CD4-positive, alpha-beta T cell treated with Interleukin-6 for 4 hours (primary cell): ENCODE measurements around the gene DPP10.

Experiments used
- DNase-seq: peaks from one replicate; pipeline ENCODE4 v3.0.0-alpha.2; 2020; ENCODE audit warnings: mixed read lengths

DPP10 gene

DNA sequence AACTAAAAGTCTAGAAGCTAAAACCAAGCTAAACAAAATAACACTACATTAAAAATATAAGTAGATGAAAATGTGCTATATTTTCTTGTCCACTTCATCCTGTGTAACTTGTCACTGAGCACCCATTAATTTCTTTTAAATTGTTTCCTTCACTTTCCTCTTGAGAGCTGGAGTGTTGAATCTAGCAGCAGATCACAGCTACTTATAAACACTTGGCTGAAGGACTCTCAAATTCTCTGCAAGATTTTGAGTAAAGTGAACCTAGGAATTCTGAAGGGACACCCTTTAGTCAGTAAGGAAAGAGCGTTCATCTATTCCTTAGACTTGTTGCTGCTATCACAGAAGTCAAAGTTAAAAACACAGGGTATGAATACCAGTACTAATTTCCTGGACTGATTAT, 1163.9 kb downstream of the DPP10 start:
- no peak for DNase-seq

DNA sequence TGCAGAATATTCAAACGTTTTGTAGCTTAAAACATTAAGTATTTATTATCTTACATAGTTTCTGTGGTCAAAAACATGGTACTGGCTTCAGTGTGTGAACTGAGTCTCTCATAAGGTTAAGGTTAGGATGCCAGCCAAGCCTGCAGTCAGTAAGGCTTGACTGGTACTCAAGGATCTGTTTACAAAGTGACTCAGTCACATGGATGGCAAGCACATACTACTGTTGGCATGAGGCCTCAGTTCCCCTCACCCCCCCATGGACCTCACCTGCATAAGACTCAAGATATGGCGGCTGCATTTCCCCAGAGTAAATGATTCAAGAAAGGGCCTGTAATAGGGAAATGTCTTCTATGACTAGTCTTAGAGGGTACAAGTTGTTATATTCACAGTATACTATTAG, 1167.5 kb downstream of the DPP10 start:
- DNase-seq, result no peak

DNA sequence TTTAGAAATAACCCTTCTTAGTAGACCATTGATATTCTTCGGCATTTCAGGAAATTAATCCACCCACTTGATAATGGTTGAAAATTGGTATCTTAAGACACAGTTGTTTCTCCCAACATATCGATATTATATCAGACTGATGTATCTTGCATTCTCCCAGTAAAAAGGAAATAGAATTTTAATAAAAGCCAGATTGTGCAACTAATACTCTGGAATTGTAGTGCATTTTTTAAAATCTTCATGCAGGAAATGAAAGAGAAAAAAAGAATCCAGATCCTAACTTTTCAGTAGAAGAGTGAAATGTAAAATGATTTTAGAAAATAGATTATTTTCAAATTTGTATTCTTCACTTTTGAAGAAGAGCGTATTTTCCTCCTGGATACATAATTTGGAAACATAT, 1168.4 kb downstream of the DPP10 start:
- DNase-seq, result no peak

DNA sequence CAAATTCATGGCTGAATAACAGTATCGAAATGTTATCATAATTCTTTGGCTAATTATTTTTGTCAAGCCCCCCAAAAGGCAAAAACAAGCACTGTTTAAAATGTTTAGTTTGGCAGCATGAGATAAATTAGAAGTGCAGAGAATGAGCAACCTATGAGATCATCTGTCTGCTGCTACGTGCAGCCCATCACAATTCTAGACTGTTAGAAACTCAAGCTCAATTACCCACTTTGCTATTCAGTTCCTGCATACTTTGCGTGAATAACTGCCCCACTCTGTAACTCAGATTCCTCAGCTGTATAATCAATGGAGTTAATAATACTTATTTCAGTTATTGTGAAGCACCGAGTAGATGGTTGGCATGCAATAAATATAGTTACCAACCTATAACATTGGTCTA, 1181.9 kb downstream of the DPP10 start:
- no peak for DNase-seq

DNA sequence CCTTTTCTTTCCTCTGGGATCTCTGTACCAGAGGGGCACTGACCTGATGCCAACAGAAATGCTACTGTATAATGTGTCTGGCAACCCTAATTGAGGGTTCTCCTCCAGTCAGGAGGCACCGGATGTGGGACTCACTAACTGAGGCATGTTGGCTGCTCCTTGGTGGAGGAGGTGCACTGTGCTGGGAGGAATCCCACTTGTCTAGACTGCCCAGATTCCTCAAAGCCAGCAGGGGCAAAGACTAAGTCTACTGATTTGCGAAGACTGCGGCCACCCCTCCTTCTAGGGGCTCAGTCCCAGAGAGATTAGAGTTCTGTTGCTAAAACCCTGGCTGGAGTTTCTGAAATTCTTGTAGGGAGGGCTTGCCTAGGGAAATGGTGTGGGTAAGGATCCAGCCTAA, 1192.1 kb downstream of the DPP10 start:
- no peak for DNase-seq

DNA sequence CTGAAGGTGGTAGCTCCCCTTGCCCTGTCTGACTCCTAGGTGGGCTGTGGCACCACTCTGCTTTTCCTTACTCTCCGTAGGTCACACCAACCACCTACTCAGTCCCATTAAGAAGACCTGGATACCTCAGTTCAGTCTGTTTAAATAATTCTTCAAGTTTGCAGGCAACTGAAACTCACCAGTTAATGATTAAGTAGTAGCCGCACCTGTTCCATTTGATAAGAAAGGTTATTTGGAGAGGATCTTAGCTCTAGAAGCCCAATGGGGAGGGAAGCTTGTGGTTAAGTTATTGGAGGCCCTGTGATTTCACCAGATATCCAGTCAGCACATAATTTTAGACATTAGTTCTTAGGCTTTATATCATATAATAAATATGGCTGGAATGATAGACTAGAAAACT, 1193.0 kb downstream of the DPP10 start:
- no peak for DNase-seq

DNA sequence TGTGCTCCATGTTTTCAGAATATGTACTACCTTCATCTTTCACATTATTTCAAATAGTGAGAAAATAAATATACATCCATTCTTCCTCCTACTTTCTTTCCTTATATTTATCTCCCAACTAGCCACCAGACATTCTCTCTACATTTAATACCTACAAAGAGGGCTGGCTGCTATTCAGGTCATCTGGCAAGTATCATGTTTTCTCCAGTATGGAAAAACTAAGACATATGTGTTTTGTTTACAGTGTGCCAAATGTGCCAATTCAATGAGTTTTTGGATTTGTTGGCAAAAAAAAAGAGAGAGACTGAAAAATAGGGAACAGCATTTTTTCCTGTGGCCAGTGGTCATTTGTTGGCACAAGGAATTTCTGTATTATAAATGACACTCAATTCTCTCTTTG, 1207.3 kb downstream of the DPP10 start:
- no peak for DNase-seq

DNA sequence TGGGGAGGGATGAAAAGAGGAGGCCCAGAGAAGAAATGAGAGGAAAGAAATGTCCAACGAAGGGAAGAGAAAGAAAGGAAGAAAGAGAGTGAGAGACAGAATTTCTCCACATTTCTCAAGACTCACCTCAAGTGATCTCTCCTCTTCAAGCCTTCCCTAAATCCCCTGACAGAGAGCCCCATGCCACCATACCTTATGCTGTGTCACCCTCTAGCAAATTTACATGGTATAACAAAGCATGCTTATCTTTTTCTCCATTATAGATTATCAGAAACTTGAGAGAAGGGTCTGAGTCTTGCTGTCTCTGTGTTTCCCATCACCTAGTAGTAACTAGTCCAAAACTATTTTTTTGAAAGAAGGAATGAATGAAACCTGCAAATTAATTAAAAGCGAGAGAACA, 1208.4 kb downstream of the DPP10 start:
- no peak for DNase-seq

DNA sequence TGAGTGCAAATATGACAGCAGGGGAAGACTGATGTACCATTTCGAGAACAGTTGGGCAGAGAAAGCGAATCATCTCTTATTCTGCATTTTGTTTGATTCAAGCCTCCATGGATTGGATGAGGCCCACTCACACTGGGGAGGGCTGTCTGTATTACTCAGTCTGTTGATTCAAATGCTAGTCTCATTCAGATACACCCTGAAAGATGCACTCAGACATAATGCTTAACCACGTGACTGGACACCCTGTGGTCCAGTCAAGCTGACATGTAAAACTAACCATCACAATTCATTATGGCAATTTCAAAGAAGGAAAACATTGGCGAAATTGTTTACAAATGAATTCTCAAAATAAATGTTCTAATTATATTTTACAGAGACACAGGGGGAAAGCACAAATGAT, 1210.2 kb downstream of the DPP10 start:
- no peak for DNase-seq

DNA sequence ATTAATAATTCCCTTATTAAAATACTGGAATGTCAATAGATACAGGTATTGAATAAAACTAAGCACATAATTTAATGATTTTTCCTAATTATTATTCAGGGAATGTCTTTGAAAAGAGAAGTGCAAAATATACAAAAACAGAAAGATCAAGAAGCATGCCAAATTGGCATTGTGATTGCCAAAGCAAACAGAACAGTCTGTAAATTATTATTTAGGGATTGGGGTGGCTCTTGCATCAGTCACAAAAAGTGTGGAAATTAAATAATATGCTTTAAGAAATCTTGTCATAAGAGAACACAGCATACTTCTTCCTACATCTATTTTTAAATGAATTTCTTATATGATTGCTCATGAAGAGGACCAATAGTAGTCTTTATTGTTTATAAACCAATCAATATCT, 1211.9 kb downstream of the DPP10 start:
- no peak for DNase-seq

DNA sequence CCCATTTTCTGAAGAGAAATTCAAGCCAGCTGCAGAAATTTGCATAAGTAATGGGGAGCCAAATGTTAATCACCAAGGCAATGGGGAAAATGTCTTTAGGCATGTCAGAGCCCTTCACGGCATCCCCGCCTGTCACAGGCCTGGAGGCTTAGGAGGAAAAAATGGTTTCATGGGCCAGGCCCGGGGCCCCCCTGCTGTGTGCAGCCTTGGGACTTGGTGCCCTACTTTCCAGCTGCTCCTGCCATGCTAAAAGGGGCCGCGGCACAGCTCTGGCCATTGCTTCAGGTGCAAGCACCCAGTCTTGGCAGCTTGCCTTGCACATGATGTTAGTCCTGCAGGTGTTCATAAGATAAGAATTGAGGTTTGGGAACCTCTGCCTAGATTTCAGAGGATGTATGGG, 1235.7 kb downstream of the DPP10 start:
- no peak for DNase-seq

DNA sequence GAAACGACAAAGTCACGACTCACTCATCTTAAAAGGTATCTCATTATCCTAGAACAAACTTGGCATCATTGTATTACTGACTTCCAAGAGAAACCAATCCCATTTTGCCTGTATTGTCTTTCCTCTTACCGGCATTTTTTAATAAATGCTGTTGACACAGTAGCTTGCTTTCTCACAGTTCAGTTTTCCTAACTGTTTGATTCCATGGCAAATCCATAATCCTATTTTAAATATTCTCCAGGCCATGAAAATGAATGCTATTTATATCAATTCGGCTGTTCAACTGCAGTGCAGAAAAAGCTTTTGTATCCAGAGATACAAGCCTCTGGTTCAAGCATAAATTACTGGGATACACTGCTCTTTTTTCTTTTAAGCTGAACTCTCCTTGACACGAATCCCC, 1241.9 kb downstream of the DPP10 start:
- no peak for DNase-seq

DNA sequence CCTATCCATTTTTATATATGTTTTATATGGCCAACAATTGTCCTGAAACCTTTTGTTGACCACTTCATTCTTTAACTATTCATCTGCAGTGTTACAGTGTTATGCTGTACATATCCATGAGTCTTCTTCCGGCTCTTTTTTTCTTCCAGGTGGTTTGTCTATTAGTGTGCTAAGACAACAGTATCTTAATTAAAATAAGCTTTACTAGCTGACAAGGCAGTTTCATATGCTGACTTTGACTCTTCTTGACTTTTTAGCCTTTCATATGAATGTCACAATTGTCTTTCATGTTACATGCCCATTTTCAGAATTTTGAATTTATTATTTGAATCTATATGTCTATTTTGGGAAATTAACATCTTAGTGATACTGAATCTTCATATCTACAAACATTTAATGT, 1249.0 kb downstream of the DPP10 start:
- DNase-seq, result no peak

DNA sequence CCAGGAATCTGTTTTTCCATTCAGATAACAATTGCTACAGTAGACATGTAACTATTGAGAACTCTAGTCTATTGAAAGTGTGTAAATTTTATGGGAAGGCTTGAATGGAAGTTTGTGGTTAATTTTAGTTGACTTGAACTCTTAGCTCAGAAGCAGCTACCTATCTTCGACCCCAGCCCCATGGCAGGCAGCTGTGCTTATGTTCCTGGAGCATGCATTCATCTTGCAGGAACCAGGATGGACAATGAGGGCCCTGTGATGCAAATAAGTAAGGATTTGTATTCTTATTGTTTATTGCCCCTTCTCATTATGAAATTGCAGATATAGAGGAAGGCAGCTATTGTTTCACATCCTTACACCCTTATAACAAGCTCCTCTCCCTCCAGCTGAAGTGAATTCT, 1252.2 kb downstream of the DPP10 start:
- DNase-seq, result no peak

DNA sequence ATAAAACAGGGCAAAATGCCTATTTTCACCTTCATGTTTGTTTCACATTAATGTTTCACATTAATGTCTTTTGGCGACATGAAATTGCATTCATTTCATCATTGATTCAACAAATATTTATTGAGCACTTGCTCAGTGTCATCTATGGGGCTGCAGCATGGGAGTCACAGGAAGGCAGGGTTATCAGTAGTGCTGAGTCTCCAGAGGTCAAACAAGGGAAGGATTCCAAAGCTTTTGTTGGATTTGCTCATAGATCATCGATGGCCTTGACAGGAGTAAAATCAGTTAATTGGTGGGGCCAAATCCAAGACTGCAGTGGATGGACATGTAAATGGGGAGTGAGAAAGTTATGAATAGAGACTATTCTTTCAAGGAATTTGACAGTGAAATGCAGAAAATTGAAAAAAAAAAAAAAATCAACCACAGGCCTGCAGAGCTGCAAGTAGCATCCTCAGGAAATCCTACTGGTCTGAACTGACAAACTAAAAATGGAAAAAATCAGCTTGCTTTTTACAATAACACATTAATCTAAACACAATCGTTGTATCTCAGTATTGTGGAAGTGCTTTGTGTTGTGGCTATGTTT, 1290.8 kb downstream of the DPP10 start:
- no peak for DNase-seq

DNA sequence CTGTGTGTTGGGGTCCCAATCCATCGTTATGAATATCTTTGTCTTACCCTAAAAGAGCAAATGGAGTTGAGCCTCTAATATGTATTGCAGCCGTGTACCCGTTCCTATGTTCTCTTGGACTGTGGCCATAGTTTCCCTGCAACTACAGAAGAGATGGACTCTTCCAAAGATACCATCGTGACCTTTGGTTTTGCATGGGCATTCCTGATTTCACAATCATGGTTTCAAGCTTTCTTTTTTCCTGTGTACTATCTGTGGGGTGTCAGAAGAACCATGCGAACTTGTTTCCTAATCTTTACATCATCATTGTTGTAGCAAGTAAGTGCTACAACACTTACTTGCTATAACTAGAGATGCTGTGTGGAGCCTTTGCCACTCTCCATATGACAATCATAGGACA, 1295.7 kb downstream of the DPP10 start:
- DNase-seq, result no peak

DNA sequence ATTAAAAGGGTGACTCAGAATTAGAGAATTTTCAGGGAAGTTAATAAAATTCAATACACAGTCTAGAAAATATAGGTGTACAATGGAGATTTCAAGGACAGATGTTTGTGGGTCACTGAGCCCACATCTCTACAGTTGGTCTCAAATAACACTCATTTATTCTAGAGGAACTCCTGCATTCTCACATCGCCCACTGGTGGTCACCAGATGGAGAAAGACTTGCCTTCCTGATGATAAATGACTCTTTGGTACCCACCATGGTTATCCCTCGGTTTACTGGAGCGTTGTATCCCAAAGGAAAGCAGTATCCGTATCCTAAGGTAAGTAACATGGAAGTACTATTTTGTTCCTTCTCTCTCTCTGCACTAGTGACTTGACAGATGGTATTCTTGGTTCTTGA, 1297.1 kb downstream of the DPP10 start:
- no peak for DNase-seq

DNA sequence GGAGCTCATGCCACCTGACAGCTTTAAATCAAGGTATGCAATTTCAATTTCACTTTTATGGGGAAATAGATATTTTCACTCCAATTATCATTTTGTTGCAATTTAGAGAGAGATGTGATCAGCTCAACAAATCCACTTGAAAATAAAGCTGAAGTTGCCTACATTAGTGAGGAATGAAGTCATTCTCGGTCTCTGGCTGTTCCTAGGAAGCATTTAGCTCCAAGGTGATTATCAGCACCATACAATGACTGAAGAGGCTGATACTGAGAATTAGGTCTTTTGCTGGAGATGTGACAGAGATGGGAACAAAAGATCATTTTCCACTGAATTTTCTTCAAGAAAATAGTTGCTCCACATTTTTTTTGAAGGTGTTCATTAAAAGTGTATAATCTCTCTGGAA, 1303.7 kb downstream of the DPP10 start:
- DNase-seq, result no peak

DNA sequence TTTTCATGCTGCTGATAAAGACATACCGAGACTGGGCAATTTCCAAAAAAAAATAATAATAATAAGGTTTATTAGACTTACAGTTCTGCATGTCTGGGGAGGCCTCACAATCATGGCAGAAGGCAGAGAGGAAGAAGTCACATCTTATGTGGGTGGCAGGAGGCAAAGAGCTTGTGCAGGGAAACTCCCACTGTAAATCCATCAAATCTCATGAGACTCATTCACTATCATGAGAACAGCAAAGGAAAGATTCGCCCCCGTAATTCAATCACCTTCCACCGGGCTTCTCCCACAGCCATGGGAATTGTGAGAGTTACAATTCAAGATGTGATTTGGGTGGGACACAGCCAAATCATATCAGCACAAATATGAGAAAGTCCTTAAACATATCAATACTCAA, 1314.8 kb downstream of the DPP10 start:
- no peak for DNase-seq

DNA sequence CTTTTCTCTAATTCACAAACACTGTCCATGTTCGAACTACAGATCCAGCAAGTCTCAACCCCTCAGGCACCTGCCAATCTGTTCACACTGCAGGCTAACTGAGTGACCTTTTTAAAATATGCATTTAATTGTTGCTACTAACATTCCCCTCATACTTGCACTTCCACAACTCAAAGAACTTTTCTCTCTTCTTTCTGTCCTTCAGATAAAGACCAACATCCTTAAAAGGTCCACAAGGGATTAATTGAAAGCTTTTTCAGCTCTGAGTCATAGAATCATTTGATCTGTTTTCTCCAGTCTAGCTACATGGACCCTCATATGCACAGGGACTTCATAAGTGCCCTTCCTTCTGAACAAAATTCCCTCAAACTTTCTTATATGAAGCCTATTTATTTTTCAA, 1321.2 kb downstream of the DPP10 start:
- no peak for DNase-seq

DNA sequence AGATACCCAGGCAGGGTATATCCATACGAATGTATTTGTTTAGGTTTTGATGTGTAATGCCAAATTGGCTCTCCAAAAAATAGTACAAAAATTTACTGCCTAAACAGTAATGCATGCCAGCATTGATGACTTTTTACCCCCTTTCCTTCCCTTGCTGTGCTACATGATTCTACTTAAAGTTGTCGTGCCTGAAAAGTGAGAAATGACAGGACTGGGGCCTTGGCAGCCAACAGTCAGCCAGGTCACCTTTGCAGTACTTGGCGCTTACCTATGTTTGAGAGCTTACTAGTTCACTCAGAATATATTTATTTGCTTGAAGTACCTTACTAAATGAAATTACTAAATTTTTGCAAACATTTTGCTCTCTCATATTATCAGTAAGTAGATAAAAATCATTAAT, 1329.1 kb downstream of the DPP10 start:
- no peak for DNase-seq

DNA sequence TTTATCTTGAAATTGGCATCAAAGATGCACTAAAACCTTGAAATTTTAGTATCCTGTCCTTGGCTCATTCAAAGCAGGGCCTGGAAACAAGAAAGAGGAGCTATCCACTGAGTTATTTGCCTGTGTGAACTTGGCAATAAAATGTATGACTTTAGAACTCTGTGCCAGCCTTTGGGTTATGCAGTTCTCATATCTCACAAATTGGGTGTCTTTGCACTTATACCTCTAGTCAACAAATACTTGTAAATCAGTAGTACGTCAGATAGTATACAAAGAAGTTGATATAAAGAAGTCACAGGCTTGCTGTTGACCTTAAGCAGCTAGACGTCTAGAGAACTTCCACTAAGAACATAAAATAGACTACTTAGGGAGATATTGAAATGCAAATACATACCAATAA, 1331.9 kb downstream of the DPP10 start:
- no peak for DNase-seq

DNA sequence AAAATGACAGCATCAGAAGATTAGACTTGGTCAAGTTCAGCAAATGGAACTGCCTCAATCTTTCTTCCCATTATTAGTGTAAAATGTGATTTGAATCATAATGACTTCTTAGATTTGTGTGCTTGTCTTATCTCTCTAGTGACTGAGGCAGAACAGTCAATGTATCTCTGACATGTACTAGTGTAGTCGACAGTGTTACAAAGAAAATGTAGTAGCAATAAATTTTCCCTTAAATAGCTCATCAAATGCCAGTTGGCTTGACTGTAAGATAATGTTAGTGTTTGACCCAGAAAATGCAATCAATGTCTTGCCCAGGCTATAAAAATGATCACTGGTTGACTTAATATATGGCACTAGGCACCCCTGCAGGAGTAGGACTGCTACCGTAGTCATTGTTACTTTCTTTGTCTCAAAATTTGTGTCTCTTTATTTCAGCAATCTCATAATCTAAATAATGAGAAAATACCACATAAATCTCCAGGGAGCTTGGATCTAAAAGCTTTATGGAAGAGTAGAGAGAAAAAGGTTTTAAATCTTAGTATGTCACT, 1336.7 kb downstream of the DPP10 start:
- no peak for DNase-seq

DNA sequence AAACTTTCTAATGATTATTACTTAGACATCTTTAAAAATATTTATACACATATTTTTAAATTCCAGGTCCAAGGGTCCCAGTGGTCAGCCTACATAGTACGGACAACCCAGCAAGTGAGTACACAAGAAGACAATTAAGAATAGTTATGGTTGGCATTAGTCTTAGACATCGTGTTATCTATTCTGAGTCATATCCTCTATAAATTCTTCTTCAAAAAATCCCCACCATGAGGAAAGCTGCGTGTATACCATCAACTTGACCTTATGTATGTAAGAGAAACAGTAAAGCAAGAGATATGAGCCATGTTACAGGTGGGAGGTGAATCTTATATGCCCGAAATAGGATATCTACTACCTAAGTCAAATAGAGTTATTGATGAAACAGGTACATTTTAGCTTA, 1339.8 kb downstream of the DPP10 start:
- DNase-seq, result no peak

DNA sequence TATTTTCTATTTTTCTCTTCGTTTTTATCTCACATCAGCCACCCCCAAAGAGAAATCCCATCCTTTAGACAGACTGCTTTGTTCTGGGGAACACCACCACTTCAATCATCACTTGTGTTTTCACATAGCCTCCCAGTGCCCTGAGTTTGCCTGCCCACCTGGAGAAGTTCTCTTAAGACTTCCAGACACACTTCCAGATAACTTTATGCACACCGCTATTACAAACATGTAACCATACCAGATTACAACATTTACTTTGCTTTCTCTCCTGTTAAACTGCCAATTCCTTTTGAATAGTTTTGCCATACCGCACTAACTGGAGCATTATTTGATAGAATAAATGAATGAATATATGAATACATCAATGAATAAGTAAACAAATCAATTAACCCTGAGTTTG, 1353.6 kb downstream of the DPP10 start:
- no peak for DNase-seq

DNA sequence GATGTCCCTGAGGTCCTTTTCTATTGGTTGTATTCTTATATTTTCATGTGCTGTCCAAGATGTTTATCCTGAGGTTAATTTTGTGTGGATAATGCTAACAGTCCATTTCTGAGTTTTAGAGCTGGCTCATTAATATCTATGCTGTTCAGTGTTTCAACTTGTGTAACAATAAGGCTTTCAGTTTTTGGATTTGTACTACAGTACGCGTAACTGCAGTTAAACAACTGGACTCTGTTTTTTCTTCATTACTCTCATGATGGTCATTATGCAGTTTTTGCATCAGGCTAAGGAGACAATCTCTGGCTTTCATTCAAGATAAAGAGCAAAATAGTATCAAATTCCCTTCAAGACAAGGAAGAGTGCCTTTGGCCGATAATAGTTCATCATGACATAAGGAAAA, 1364.8 kb downstream of the DPP10 start:
- DNase-seq, result no peak
